Suprapubic skin (tissue), 4 donors: Measurements from ENCODE around the gene BMP8B. TPM values are rescaled to one million over a fixed set of nuclear protein-coding genes. Genes with fewer than 3 reads are reported as not detected.

Source experiments
- DNase-seq, 2 donors: peaks; one replicate each; pipeline ENCODE4 v3.0.0-alpha.2; 2019; ENCODE audit warnings: low spot score in 2 of 2
- H3K27ac ChIP-seq: fragments of 200-600 bp; sonication (generic); one replicate; pipeline ENCODE4 v1.5.1; 2019
- H3K27me3 ChIP-seq: fragments of 200-600 bp; sonication (generic); one replicate; pipeline ENCODE4 v1.5.1; 2019
- H3K36me3 ChIP-seq: fragments of 200-600 bp; sonication (generic); one replicate; pipeline ENCODE4 v1.5.1; 2019
- H3K4me1 ChIP-seq: fragments of 200-600 bp; sonication (generic); one replicate; pipeline ENCODE4 v1.5.1; 2019
- H3K4me3 ChIP-seq: fragments of 200-600 bp; sonication (generic); one replicate; pipeline ENCODE4 v1.5.1; 2019; ENCODE audit warnings: mild to moderate bottlenecking
- H3K9me3 ChIP-seq: fragments of 200-600 bp; sonication (generic); one replicate; pipeline ENCODE4 v1.5.1; 2019
- CTCF ChIP-seq, 2 donors: fragments of 200-600 bp in 1 of 2; fragments of 450-650 bp in 1 of 2; sonication (generic) in 1 of 2; IDR thresholded peaks; one replicate each; pipeline ENCODE4 v1.5.1; 2016 to 2019; ENCODE audit warnings: antibody characterized with exemption in 2 of 2, mild to moderate bottlenecking in 1 of 2, moderate library complexity in 1 of 2
- EP300 ChIP-seq: sonication (generic); formaldehyde crosslinking; IDR thresholded peaks from one replicate; pipeline ENCODE4 v1.6.1; 2017; ENCODE audit warnings: antibody characterized with exemption
- POLR2A ChIP-seq, 2 donors: fragments of 450-650 bp; IDR thresholded peaks; one replicate each; pipeline ENCODE4 v1.6.1; 2017; ENCODE audit warnings: antibody characterized with exemption in 2 of 2, mild to moderate bottlenecking in 2 of 2, moderate library complexity in 2 of 2
- POLR2AphosphoS5 ChIP-seq, 3 donors: sonication (generic); formaldehyde crosslinking; IDR thresholded peaks; one replicate each; pipeline ENCODE4 v1.6.1; 2017; ENCODE audit warnings: antibody characterized with exemption in 3 of 3
- WGBS: methylation state at CpG from one replicate; pipeline ENCODE4 v1.1.5; 2018; 5-methylcytosine and 5-hydroxymethylcytosine counted together
- total RNA-seq, 4 donors: library from RNA; depleted of rRNA; stranded (reverse); fragments of >200 nt; gene quantifications; one replicate each; pipeline ENCODE4 v1.1.0, GENCODE V29; 2016

BMP8B gene
- total RNA-seq, 4 donors from 2014 or later = 0.83 to 3.5 (median 2.1) TPM

GRCh38 chr1:39720094-39720999, 68.3 kb downstream of the BMP8B start:
- Histone ChIP-seq H3K27ac (no peak overlapping the region), H3K4me1 (peaks cover 3% of the 10 kb centered on the region), H3K9me3 (no peaks in the 10 kb centered on the region), H3K4me3 (no peak overlapping the region), H3K36me3 (no peaks in the 10 kb centered on the region), H3K27me3 (peaks cover 25% of the 10 kb centered on the region)
- no peak for DNase-seq
- TF ChIP-seq CTCF (IDR thresholded peaks at IDR 0.05) (peak; percentile 46 to 77), POLR2AphosphoS5 (IDR thresholded peaks at IDR 0.05) (no peak)
- 53% methylated on average over 7 of the region's 7 CpGs for WGBS

GRCh38 chr1:39717809-39718208, 70.9 kb downstream of the BMP8B start:
- Histone ChIP-seq H3K4me3 (no peak overlapping the region), H3K4me1 (peaks cover 3% of the 10 kb centered on the region), H3K27me3 (peaks cover 16% of the 10 kb centered on the region), H3K9me3 (no peaks in the 10 kb centered on the region), H3K27ac (no peak overlapping the region), H3K36me3 (no peaks in the 10 kb centered on the region)
- DNase-seq = no peak
- 58% methylated on average over 6 of the region's 6 CpGs for WGBS
- TF ChIP-seq EP300 = no peak
- no peak for TF ChIP-seq POLR2A (IDR thresholded peaks at IDR 0.05)
- no peak for TF ChIP-seq POLR2AphosphoS5 (IDR thresholded peaks at IDR 0.05)
- no peak for TF ChIP-seq CTCF (IDR thresholded peaks at IDR 0.05)

- no peak overlapping the region for H3K4me3 ChIP-seq
- peaks cover 24% of the 10 kb centered on the region for H3K27me3 ChIP-seq
- no peak for TF ChIP-seq CTCF (IDR thresholded peaks at IDR 0.05)
- no peak for TF ChIP-seq POLR2A (IDR thresholded peaks at IDR 0.05)
- TF ChIP-seq POLR2AphosphoS5 (IDR thresholded peaks at IDR 0.05) = no peak
- TF ChIP-seq EP300 = no peak
- H3K36me3 ChIP-seq = no peaks in the 10 kb centered on the region
- H3K27ac ChIP-seq = no peak overlapping the region
- no peak for DNase-seq
- H3K9me3 ChIP-seq = no peaks in the 10 kb centered on the region
- WGBS = 96% methylated on average over 5 of the region's 5 CpGs
- no peaks in the 10 kb centered on the region for H3K4me1 ChIP-seq
These were observed 75.1 kb downstream of the BMP8B start for GRCh38 chr1:39713557-39713956.

- Histone ChIP-seq H3K27me3 (peaks cover 14% of the 10 kb centered on the region), H3K36me3 (no peaks in the 10 kb centered on the region), H3K9me3 (no peaks in the 10 kb centered on the region), H3K27ac (no peak overlapping the region), H3K4me3 (no peak overlapping the region), H3K4me1 (no peaks in the 10 kb centered on the region)
- DNase-seq = no peak
- WGBS = 82% methylated on average over 6 of the region's 6 CpGs
- TF ChIP-seq CTCF (IDR thresholded peaks at IDR 0.05) = no peak
- TF ChIP-seq POLR2AphosphoS5 (IDR thresholded peaks at IDR 0.05) = no peak
- no peak for TF ChIP-seq EP300
- no peak for TF ChIP-seq POLR2A (IDR thresholded peaks at IDR 0.05)
These were observed 76.7 kb downstream of the BMP8B start for GRCh38 chr1:39711966-39712340.

GRCh38 chr1:39711104-39711965, 77.3 kb downstream of the BMP8B start:
- Histone ChIP-seq H3K4me1 (no peaks in the 10 kb centered on the region), H3K27me3 (peaks cover 14% of the 10 kb centered on the region), H3K27ac (no peak overlapping the region), H3K36me3 (no peaks in the 10 kb centered on the region), H3K4me3 (no peak overlapping the region), H3K9me3 (no peaks in the 10 kb centered on the region)
- WGBS = 78% methylated on average over 12 of the region's 12 CpGs
- TF ChIP-seq EP300 = no peak
- no peak for TF ChIP-seq POLR2A (IDR thresholded peaks at IDR 0.05)
- no peak for TF ChIP-seq CTCF (IDR thresholded peaks at IDR 0.05)
- TF ChIP-seq POLR2AphosphoS5 (IDR thresholded peaks at IDR 0.05) = no peak
- DNase-seq = no peak
